22Rv1 (cell line): ENCODE data around the gene MICU1.

Experiments
- ZFX ChIP-seq: fragments of 450-650 bp; IDR thresholded peaks from 2 replicates; pipeline ENCODE4 v1.6.1; 2017; ENCODE audit warnings: antibody characterized with exemption, borderline replicate concordance
- TF ChIP-seq, protein P1 (sequence below): fragments of 450-650 bp; IDR thresholded peaks from 2 replicates; pipeline ENCODE4 v1.5.1; 2017; ENCODE audit warnings: mild to moderate bottlenecking

DNA sequence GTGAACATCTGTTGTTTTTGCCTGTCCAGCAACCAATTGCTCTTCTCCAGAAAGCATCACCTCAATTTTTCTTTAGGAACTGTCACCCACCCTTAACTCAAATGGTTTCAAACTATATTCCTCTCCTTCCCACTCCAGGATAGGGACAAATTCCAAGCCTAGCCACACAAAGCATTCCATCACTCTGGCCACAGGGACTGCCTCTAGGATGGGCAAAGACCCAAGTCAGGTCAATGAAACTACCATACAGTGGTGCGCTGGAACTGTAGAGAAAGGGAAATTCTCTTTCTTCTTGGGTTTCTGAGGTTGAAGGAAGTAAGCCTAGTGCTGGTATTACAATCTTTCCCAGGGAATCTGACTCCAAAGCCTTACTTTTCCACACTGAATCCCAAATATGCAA is 3.6 kb downstream of the MICU1 start:
- TF ChIP-seq, protein P1, sequence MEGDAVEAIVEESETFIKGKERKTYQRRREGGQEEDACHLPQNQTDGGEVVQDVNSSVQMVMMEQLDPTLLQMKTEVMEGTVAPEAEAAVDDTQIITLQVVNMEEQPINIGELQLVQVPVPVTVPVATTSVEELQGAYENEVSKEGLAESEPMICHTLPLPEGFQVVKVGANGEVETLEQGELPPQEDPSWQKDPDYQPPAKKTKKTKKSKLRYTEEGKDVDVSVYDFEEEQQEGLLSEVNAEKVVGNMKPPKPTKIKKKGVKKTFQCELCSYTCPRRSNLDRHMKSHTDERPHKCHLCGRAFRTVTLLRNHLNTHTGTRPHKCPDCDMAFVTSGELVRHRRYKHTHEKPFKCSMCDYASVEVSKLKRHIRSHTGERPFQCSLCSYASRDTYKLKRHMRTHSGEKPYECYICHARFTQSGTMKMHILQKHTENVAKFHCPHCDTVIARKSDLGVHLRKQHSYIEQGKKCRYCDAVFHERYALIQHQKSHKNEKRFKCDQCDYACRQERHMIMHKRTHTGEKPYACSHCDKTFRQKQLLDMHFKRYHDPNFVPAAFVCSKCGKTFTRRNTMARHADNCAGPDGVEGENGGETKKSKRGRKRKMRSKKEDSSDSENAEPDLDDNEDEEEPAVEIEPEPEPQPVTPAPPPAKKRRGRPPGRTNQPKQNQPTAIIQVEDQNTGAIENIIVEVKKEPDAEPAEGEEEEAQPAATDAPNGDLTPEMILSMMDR, result no peak
- no peak for TF ChIP-seq ZFX
